ENCODE measurements around the gene C11orf71. TPM values are rescaled to one million over a fixed set of nuclear protein-coding genes. Genes with fewer than 3 reads are reported as not detected.

The C11orf71 gene
- total and polyA plus RNA-seq, 10 of the 15 experiments (the other 5 are each of a cell fraction or from before 2014, with no cell fraction given): 1.4 to 12.0 (median 7.1) TPM

- Histone ChIP-seq H3K4me3 (no peak overlapping the region), H3K4me2 (ENCODE audit: control insufficient read depth, insufficient read depth) (no peak overlapping the region), H4K20me1 (ENCODE audit: control insufficient read depth, insufficient read depth) (no peaks in the 10 kb centered on the region), H3K9ac (ENCODE audit: control insufficient read depth, insufficient read depth, low read length) (no peak overlapping the region), H2AFZ (ENCODE audit: control insufficient read depth, low read depth, low read length) (no peak overlapping the region), H3K79me2 (ENCODE audit: control insufficient read depth, insufficient read depth, low read length) (no peaks in the 10 kb centered on the region), H3K27ac (ENCODE audit: control insufficient read depth, insufficient read depth) (no peak overlapping the region), H3K36me3 (ENCODE audit: control insufficient read depth in 2 of 2, insufficient read depth in 2 of 2, low read length in 1 of 2) (no peaks in the 10 kb centered on the region), H3K4me1 (ENCODE audit: control insufficient read depth, insufficient read depth, low read length) (no peaks in the 10 kb centered on the region), H3K9me3 (replicated peaks; ENCODE audit: control insufficient read depth, insufficient read depth, low read length) (no peaks in the 10 kb centered on the region), H3K27me3 (replicated peaks in 1 of 2; ENCODE audit: control insufficient read depth in 2 of 2, insufficient read depth in 2 of 2, low read length in 1 of 2) (peaks cover 0 to 2% of the 10 kb centered on the region in 2 experiments; a peak in 1 of 4 replicates)
- intact Hi-C loops (cut with micrococcal nuclease; ENCODE audit: unreplicated experiment): no loop called here
- FAIRE-seq (no peak), ATAC-seq (no peak), DNase-seq (ENCODE audit: low read depth, low spot score) (no peak)
- ChIA-PET RAD21 (ENCODE audit: unreplicated experiment) (no interaction called here), CTCF (no interaction called here), POLR2A (no interaction called here), SMC1A (ENCODE audit: uncharacterized antibody, unreplicated experiment) (no interaction called here)
- TF ChIP-seq SMAD5 (IDR thresholded peaks at IDR 0.05; ENCODE audit: low read depth) (no peak), HDAC6 (IDR thresholded peaks at IDR 0.05; ENCODE audit: unreplicated experiment) (no peak), ZNF622 (IDR thresholded peaks at IDR 0.05) (no peak), ZNF687 (IDR thresholded peaks at IDR 0.05) (no peak), ZZZ3 (IDR thresholded peaks at IDR 0.05; ENCODE audit: control insufficient read depth, insufficient read length, low read depth) (no peak), ASH2L (IDR thresholded peaks at IDR 0.05; ENCODE audit: borderline replicate concordance, low read depth) (no peak), KDM1A (IDR thresholded peaks at IDR 0.05; ENCODE audit: borderline replicate concordance) (no peak), BCL11A (IDR thresholded peaks at IDR 0.05; ENCODE audit: low read depth, low read length) (no peak), POU2F2 (IDR thresholded peaks at IDR 0.05; ENCODE audit: borderline replicate concordance, low read depth, low read length) (no peak), IRF4 (IDR thresholded peaks at IDR 0.05; ENCODE audit: low read depth, low read length) (no peak), STAT1 (conservative IDR thresholded peaks at IDR 0.05) (no peak), TARDBP (IDR thresholded peaks at IDR 0.05; ENCODE audit: borderline replicate concordance) (no peak), EP300 (IDR thresholded peaks at IDR 0.05; ENCODE audit: borderline replicate concordance in 1 of 2, control insufficient read depth in 1 of 2, low read depth in 2 of 2, low read length in 2 of 2) (no peak), NRF1 (conservative IDR thresholded peaks at IDR 0.05; ENCODE audit: low read depth, low read length) (no peak), FOXM1 (IDR thresholded peaks at IDR 0.05; ENCODE audit: low read depth, low read length) (no peak), JUNB (IDR thresholded peaks at IDR 0.05) (no peak), ZNF217 (IDR thresholded peaks at IDR 0.05) (no peak), SPI1 (IDR thresholded peaks at IDR 0.05; ENCODE audit: borderline replicate concordance, insufficient read depth, low read depth, low read length) (no peak), SIN3A (IDR thresholded peaks at IDR 0.05; ENCODE audit: low read depth, low read length) (no peak)
- BruUV-seq (replicated peaks): no TSS peak
- in situ Hi-C loops (cut with MboI): no loop called here
- 82% methylated on average over 3 of the region's 3 CpGs for WGBS (ENCODE audit: insufficient coverage, insufficient replicate concordance, low lambda C conversion rate, missing lambda C conversion rate)
Observed at GRCh38 chr11:114354076-114354475, 46.2 kb downstream of the C11orf71 start.
